ENCODE data around the gene CRYBB1. TPM values are rescaled to one million over a fixed set of nuclear protein-coding genes. Genes with fewer than 3 reads are reported as not detected.

Gene CRYBB1
- total and polyA plus RNA-seq, 2 of the 13 experiments (the other 11 are each of a cell fraction or from before 2014, with no cell fraction given): not detected

DNA sequence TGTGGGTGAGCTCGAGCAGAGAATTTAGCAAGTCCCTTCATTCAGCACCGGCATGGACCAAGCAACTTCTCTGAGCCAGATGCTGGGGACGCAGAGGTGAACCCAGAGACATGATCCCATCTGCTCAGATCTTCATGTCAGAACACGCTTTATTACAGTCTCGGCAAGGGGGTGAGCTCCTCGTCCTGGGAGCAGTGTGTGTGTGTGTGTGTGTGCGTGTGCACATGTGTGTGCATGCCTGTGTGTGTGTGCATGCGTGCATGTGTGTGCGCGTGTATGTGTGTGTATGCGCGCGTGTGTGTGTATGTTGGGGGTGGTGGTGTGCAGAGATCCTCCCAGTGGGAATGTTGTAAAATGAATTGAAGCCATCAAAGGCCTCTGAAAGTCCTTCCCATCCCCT is 49.3 kb upstream of the CRYBB1 start:
- no peak for TF ChIP-seq MTERF4 (CRISPR knock-in tag; IDR thresholded peaks at IDR 0.05)
- TF ChIP-seq SMARCC2 (IDR thresholded peaks at IDR 0.05): no peak
- TF ChIP-seq RARA (CRISPR knock-in tag; IDR thresholded peaks at IDR 0.05): no peak
- no peak for TF ChIP-seq JUN (CRISPR knock-in tag; IDR thresholded peaks at IDR 0.05)
- no peak for TF ChIP-seq HNRNPL (IDR thresholded peaks at IDR 0.05; ENCODE audit: low read depth, low read length)
- TF ChIP-seq ZNF557 (CRISPR knock-in tag; IDR thresholded peaks at IDR 0.05): no peak
- no peak for DNase-seq (ENCODE audit: low spot score)
- no peak overlapping the region for H3K4me2 ChIP-seq (ENCODE audit: low read depth, low read length)
- H3K9me3 ChIP-seq (ENCODE audit: low read length): 0 out of 2 replicates have a peak, but pooled peaks cover 2% of the 10 kb centered on the region
- ATAC-seq: no peak
- in situ Hi-C loops (cut with HindIII; ENCODE audit: extremely low pct_ligation_motif_present, low pct_unique_long_range_greater_than_20kb): no loop called here
- peaks cover 0 to 22% of the 10 kb centered on the region in 2 experiments; a peak in 2 of 5 replicates for H3K27me3 ChIP-seq (ENCODE audit: control insufficient read depth in 1 of 2, insufficient read depth in 2 of 2, low read length in 2 of 2)
- BruUV-seq (replicated peaks): no TSS peak
- H3K9ac ChIP-seq (ENCODE audit: insufficient read depth, low read depth, low read length): no peak overlapping the region
- H3K4me3 ChIP-seq (replicated peaks in 1 of 3; ENCODE audit: insufficient read depth in 1 of 3, low read depth in 2 of 3, low read length in 3 of 3): no peak overlapping the region
- no peak for FAIRE-seq
- no peaks in the 10 kb centered on the region for H3K36me3 ChIP-seq (replicated peaks in 1 of 2; ENCODE audit: control insufficient read depth in 1 of 2, insufficient read depth in 2 of 2, low read length in 2 of 2)
- H3K4me1 ChIP-seq (ENCODE audit: insufficient read depth, low read length): no peaks in the 10 kb centered on the region
- POLR2A ChIA-PET: no interaction called here
- intact Hi-C loops (cut with micrococcal nuclease; ENCODE audit: unreplicated experiment): loop anchor here (5.0 kb wide), 1 partner anchor 305 kb away; no protein-coding TSS in a partner anchor
- CTCF ChIA-PET (ENCODE audit: low intra/inter-chr PET ratio, low total read pairs): no interaction called here
- H4K20me1 ChIP-seq (ENCODE audit: insufficient read depth, low read length): no peaks in the 10 kb centered on the region
- WGBS (ENCODE audit: low lambda C conversion rate): 0% methylated on average over 1 of the region's 13 CpGs
- H3K79me2 ChIP-seq (ENCODE audit: insufficient read depth, low read length): no peaks in the 10 kb centered on the region
- H2AFZ ChIP-seq (ENCODE audit: low read length): no peak overlapping the region
- H3K27ac ChIP-seq (ENCODE audit: extremely low read length, insufficient read depth, low read length): no peak overlapping the region

DNA sequence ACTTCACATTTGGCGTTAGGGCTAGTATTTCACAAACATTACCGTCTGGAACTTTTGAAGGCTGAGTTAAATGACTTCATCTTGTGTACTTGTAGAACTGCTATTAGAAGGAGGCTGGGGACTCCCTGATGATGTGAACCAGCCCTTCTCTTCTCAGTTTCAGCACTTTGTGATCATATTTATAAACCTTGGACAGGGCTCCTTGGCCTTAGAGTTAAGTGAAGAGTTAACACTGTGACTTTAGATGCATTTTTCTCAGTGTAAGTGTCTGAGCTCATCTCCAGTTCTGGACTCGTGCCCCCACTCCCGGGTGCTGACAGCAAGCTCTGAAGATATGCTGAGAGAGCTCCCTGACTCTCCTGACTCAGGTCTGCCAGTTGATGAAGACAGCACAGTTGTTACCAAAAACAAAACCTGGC is 48.0 kb upstream of the CRYBB1 start:
- WGBS (ENCODE audit: low lambda C conversion rate): 5% methylated on average over 4 of the region's 4 CpGs
- Histone ChIP-seq H3K4me3 (replicated peaks in 1 of 3; ENCODE audit: insufficient read depth in 1 of 3, low read depth in 2 of 3, low read length in 3 of 3) (no peak overlapping the region), H3K27me3 (ENCODE audit: control insufficient read depth in 1 of 2, insufficient read depth in 2 of 2, low read length in 2 of 2) (peaks cover 0 to 33% of the 10 kb centered on the region in 2 experiments; a peak in 2 of 5 replicates), H3K36me3 (replicated peaks in 1 of 2; ENCODE audit: control insufficient read depth in 1 of 2, insufficient read depth in 2 of 2, low read length in 2 of 2) (no peaks in the 10 kb centered on the region), H3K4me2 (ENCODE audit: low read depth, low read length) (no peak overlapping the region), H3K4me1 (ENCODE audit: insufficient read depth, low read length) (no peaks in the 10 kb centered on the region), H3K9me3 (ENCODE audit: low read length) (no peaks in the 10 kb centered on the region), H2AFZ (ENCODE audit: low read length) (no peak overlapping the region), H3K79me2 (ENCODE audit: insufficient read depth, low read length) (no peaks in the 10 kb centered on the region), H4K20me1 (ENCODE audit: insufficient read depth, low read length) (no peaks in the 10 kb centered on the region), H3K27ac (ENCODE audit: extremely low read length, insufficient read depth, low read length) (no peak overlapping the region), H3K9ac (ENCODE audit: insufficient read depth, low read depth, low read length) (no peak overlapping the region)
- no peak for FAIRE-seq
- ATAC-seq: no peak
- ChIA-PET POLR2A (no interaction called here), CTCF (ENCODE audit: low intra/inter-chr PET ratio, low total read pairs) (interaction anchor here (1.3 kb wide), 1 partner anchor 301 kb away, joined by 4 read pairs; no protein-coding TSS in a partner anchor)
- BruUV-seq (replicated peaks): no TSS peak
- intact Hi-C loops (cut with micrococcal nuclease; ENCODE audit: unreplicated experiment) (loop anchor here (5.0 kb wide), 1 partner anchor 304 kb away; no protein-coding TSS in a partner anchor), in situ Hi-C loops (cut with HindIII; ENCODE audit: extremely low pct_ligation_motif_present, low pct_unique_long_range_greater_than_20kb) (no loop called here)
- no peak for DNase-seq (ENCODE audit: low spot score)
- TF ChIP-seq ESRRA (CRISPR knock-in tag; IDR thresholded peaks at IDR 0.05; ENCODE audit: low read depth): no peak
- TF ChIP-seq, protein P1, sequence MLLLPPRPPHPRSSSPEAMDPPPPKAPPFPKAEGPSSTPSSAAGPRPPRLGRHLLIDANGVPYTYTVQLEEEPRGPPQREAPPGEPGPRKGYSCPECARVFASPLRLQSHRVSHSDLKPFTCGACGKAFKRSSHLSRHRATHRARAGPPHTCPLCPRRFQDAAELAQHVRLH (CRISPR knock-in tag; IDR thresholded peaks at IDR 0.05; ENCODE audit: borderline replicate concordance, low read depth): no peak
- TF ChIP-seq, protein P2, sequence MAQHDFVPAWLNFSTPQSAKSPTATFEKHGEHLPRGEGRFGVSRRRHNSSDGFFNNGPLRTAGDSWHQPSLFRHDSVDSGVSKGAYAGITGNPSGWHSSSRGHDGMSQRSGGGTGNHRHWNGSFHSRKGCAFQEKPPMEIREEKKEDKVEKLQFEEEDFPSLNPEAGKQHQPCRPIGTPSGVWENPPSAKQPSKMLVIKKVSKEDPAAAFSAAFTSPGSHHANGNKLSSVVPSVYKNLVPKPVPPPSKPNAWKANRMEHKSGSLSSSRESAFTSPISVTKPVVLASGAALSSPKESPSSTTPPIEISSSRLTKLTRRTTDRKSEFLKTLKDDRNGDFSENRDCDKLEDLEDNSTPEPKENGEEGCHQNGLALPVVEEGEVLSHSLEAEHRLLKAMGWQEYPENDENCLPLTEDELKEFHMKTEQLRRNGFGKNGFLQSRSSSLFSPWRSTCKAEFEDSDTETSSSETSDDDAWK (CRISPR knock-in tag; IDR thresholded peaks at IDR 0.05): no peak
- TF ChIP-seq CREB3 (CRISPR knock-in tag; IDR thresholded peaks at IDR 0.05): no peak
- no peak for TF ChIP-seq HMG20A (CRISPR knock-in tag; IDR thresholded peaks at IDR 0.05; ENCODE audit: borderline replicate concordance)
- TF ChIP-seq KDM3A (CRISPR knock-in tag; IDR thresholded peaks at IDR 0.05; ENCODE audit: low read depth): no peak
- no peak for TF ChIP-seq SKIL (CRISPR knock-in tag; IDR thresholded peaks at IDR 0.05; ENCODE audit: borderline replicate concordance)
- TF ChIP-seq ATRX (CRISPR knock-in tag; IDR thresholded peaks at IDR 0.05; ENCODE audit: borderline replicate concordance): no peak
